KBM-7 (cell line): ENCODE measurements around the gene TBC1D2.

ENCODE experiments used
- DNase-seq: peaks from one replicate; pipeline ENCODE4 v3.0.0-alpha.2; 2015
- in situ Hi-C: fragments of 300-500 bp; cut with MboI; formaldehyde crosslinking; loops from 2 replicates; pipeline ENCODE4 v1.14.3; 2020; ENCODE audit warnings: low sequenced_read_pairs, low pct_unique_long_range_greater_than_20kb, mixed read lengths

The TBC1D2 gene

DNA sequence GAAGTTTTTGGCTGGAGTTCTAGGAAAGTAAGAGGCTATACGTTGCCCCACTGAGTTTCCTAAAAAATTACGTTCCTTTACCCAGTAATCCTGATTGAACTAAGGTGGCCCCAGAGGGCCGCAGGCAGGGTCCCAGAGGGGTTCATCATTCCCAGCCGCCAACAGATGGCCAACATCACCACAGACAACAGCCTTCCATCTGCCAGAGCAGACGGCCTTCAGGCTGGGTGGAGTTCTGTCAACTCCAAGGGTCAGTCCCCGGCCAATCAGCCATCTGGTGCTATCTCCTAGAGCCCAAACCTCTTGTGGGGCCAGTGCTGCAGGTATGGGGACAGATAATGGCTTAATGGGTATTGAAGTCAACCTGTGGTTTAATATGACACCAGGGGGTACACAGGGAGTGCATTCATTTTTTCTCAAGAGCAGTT lies 30.4 kb downstream of the TBC1D2 start:
- no peak for DNase-seq
- in situ Hi-C loops = no loop called here

DNA sequence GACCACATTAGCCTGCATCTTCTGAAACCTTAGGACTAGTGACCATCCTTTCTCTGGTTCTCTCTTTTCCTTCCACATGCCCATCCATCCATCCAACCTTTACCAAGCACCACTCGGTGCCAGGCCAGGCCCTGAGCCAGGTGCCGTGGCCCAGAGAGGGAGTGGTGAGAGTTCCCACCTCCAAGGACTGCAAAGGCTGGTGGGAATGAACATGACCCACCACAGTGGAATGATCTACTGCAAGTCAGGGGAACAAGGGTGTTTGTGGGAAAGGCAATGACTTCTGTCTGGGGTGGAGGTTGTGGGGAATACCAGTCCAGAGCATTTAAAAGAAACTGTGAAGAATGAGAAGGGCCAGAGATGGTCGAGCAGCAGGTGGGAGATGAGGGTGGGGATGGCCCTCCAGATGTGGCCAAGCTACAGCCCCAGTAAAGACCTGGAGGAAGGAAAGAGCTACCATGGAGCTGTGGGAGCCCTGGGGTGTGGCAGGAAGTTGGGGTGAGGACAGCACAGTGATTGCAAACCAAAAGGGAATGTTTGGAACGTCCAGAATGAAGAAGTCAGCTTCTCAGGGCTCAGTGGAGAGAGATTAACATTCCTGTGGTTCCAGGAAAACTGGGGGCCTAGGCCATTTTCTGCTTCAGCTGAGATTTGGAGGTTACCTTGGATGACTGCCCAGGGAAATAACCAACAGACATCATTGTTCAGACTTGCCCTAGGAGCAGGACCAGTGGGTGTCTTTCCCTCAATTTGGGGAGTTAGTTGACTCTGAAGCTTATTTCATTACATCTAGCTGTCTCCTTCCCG lies 32.4 kb downstream of the TBC1D2 start:
- no peak for DNase-seq
- in situ Hi-C loops = no loop called here

DNA sequence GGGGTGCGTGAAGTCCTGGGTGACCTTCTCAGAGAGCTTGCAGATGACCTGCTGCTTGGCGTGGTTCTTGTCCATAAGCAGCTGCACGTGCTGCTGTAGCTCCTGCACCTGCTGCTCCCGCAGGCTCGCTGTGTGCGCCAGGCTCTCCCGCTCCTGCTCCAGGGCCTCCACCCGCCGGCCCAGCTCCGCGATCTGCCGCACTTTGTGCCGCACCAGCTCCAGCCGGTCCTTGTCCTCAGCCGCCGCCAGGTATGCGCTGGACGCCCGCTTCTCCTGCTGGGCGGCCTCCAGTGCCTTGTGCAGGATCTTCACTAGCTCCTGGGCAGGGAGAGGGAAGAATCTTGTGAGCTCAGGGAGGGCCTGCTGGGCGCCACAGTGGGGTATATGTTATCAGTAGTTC lies 34.5 kb downstream of the TBC1D2 start:
- DNase-seq = no peak
- in situ Hi-C loops = no loop called here

DNA sequence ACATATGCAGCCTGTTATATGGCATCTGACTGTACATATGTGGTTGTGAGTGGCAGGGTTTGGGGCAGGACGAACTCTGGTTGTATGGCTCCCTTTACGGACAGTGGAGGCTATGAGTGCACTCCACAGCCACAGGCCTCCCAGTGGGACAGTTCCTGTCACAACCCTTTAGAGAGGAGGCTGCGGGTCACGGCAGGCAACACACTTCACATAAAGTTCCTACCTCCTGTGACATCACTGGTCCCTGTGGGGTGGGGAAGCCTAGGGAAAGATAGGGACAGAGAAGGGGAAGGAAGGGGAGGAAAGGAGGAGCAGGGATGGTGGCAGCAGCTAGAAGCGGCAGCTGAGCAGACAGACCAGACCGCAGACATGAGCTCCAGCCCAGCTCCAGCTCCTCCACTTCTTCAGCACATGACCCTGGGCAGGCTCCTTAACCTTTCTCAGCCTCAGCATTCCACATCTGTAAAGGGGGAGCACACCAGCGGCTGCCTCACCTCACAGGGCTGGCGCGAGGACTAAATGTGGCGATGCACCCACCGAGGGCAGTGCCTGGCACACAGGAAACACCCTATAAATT lies 35.6 kb downstream of the TBC1D2 start:
- in situ Hi-C loops = no loop called here
- DNase-seq = no peak

DNA sequence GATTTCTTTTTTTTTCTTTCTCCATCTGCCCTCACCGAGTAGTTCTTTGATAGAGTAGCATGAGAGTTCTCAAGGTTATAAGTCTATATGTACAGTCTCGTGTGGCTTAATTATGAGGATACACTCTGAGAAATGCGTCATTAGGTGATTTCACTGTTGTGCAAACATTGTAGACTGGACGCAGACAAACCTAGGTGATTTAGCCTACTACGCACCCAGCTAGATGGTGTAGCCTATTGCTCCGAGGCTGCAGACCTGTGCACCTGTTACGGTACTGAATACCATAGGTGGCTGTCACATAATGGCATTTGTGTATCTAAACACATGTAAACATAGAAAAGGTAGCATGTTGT lies 36.1 kb downstream of the TBC1D2 start:
- in situ Hi-C loops = no loop called here
- DNase-seq = no peak

DNA sequence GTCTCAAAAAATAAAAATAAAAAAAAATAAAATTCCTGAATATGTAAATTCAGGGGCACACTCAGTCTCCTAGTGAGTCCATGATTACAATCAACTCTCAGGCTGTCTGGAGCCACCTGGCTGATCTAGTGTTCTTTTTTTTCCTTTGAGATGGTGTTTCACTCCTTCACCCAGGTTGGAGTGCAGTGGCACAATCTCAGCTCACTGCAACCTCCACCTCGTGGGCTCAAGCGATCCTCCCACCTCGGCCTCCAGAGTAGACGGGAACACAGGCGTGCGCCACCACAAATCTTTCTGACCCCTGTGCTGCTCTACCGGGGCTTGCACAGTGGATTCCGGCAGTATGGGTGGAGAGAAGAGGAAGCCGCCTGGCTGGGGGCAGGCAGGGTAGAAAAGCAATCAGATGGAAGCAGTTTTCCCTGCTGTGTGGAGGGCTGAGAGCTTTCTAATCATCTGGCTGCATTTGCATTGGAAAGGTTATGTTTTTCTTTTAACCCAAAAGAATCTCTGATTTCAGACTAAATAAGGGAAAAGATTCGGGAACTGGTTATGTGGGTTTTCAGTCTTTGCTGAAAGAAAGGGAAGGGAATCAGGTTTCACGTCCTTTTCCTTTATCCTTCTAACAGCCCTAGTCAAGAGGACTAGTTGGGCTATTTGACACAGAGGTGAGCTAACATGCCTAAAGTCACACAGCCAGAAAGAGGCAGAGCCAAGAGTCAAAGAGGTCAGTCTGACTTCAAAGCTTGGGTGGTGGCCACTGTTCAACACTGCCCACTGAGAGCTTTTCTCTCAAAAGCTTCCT lies 36.7 kb downstream of the TBC1D2 start:
- DNase-seq = no peak
- in situ Hi-C loops = no loop called here

DNA sequence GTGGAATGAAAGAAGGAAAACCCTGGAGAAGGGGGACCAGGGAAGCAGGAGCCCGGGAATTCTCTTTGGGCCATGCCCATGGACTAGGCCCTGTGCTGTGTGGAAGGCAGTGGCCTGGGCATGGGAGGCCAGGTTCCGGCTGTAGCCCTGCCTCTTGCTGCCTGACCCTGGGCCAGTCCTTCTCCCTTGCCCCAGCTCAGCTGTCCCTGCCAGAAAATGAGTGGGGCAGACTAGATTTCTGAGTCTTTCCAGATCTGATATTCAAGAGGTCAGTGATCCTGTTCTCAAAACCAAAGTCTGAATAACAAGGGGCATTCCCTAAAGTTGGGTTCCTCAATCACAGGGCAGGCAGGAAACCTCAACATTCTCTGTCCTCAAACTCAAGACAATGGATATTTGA lies 38.2 kb downstream of the TBC1D2 start:
- no peak for DNase-seq
- in situ Hi-C loops = no loop called here

DNA sequence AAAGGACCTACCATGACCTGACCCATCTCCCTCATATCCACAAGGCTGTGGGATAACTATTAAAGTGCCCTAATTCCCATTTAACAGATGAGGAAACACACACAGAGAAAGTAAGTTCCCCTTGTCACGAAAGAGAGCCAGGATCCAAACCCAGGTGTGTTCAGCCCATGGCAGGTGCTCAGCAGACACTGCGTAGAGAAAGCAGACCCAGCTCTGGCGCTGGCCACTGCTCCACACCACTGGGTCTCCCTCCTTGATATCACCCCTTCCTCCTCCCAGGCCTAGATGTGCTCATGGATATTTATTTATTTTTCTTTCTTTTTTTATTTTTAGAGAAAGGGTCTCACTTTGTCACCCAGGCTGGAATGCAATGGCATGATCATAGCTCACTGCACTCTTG lies 39.1 kb downstream of the TBC1D2 start:
- DNase-seq = no peak
- in situ Hi-C loops = no loop called here

DNA sequence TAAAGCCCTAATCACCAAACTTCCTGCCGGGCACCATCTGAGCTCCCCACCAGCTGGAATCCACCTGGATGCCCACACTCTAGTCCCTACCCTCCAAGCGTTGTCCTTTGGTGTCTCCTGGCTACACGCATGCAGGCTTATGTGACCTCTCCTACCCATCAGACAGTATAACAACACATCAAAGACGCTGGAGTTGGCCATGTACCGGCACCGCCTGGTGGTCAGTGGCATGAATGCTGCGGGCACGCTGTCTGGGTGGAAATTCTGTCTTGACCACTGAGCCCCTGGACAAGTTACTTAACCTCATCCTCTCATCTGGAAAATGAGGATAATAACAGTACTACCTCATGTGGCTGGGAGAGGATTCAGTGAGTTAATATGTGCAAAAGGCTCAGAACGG lies 39.6 kb downstream of the TBC1D2 start:
- no peak for DNase-seq
- in situ Hi-C loops = no loop called here

DNA sequence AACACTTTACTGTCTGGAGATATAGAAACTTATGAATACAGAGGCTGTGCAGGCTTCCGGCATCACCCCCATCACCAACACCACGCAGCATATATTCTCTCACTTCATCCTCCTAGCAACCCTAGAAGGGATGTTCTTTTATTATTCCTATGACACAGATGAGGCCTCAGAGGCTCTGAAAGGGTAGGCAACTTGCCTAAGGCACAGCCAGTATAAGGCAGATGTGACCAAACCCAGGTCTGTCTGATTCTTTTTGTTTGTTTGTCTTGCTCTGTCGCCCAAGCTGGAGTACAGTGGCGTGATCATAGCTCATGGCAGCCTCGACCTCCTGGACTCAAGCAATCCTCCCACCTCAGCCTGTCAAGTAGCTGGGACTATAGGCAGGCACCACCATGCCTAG lies 40.2 kb downstream of the TBC1D2 start:
- DNase-seq = no peak
- in situ Hi-C loops = no loop called here

DNA sequence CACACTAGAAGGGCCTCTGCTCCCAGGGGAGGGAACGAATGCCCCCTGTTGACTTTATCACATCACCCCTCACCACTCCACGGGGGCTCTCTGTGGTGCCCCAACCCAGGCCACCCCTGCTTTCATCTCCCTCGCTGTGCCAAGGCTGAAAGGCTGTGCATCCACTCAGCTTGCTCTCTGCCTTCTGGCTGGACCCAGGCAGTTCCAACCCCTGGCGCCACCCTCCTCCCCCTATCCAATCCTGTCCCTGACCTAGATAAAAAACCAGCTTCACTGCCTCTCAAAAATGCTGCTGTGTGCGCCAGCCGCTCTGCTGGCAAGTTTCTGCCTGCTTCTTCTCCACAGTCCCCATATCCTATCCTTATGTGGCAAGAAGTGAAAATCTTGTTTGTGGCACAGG lies 40.6 kb downstream of the TBC1D2 start:
- no peak for DNase-seq
- in situ Hi-C loops = no loop called here

DNA sequence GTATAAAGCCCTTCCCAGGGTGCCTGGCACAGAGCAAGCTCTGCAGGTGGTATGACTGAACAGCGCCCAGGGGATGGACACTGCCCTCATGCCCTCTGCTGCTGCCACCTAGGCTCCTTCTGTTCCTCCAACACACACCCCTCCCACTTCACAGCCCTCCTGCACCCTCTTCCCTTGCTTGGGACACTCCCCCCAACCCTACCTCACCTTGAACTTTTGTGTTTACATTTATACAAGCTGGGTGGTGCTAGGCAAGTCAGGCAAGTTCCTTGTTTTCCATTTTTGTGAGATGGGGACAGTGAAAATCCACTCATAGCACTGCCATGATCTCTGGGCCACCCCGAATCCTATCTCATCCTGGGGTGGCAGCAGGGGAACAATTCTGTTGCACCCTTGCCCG lies 44.2 kb downstream of the TBC1D2 start:
- in situ Hi-C loops = no loop called here
- DNase-seq = no peak

DNA sequence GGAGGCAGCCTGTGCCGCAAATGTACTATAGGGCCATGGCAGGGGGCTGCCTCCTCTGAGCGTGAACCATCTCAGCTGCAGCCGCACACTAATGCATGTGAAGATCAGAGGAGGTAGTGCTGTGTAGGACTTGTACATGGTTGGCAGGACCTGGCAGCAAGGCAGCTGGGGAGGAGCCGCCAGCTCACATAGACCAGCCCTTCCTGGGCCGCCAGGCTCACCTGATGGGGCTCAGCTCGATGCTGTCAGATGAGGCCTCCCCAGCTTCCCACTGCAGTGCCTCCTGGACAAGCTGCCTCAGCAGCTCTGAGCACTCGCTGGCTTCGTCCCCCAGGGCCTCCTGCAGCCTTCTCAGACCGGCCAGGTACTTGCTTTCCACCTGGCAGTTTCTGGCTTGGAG lies 45.0 kb downstream of the TBC1D2 start:
- no peak for DNase-seq
- in situ Hi-C loops = no loop called here

DNA sequence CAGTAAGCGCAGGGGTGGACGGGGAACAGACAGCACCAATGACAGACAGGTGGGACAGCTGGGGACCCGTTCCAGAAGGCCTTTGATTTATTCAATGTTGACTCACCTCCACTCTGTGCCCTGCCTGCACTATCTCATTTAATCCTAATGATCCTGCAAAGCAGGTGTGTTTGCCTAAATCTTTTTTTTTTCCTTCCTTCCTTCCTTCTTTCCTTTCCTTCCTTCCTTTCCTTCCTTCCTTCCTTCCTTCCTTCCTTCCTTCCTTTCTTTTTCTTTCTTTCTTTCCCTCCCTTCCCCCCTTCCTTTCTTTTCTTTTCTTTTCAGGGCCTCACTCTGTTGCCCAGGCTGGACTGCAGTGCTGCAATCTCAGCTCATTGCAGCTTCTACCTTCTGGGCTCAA lies 45.9 kb downstream of the TBC1D2 start:
- in situ Hi-C loops = no loop called here
- DNase-seq = no peak

DNA sequence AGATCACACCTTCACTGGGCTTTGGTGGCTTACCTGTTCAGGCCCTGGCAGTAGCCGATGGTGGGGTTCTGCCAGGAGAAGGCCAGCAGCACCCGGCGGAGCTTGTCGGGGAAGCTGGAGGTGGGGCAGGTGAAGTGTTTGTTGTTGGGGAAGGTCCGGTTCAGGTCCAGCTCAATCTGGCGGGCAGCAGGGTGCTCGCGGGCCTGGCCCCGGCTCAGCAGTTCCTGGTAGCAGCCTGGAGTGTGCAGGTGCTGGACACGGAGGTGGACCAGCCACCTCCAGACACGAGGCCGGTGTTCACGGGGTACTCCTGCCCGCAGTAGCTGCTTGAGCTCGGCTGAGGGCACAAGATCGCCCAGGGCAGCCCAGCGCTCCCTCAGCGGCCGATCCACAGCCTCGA lies 46.8 kb downstream of the TBC1D2 start:
- in situ Hi-C loops = no loop called here

DNA sequence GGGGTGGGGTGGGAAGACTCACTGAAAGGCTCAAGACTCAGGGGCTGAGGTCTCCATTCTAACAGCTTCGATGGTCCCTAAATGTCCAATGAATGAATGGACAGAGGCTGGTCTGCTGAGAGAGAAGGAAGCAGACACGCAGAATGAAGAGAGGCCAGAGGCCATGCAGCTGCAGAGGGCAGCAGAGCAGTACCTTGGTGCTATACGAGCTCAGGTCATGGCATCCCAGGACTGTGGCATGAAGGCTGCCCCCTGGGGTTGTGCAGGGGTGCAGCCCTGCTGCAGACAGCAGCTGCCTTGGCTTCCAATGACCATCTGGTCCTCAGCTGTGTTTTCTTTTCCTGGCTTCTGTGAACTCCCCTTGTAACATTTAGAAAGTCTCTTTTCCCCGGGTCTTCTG lies 47.8 kb downstream of the TBC1D2 start:
- no peak for DNase-seq
- in situ Hi-C loops = no loop called here

More for the DNA sequence above, 46.8 kb downstream of the TBC1D2 start:
- no peak for DNase-seq

DNA sequence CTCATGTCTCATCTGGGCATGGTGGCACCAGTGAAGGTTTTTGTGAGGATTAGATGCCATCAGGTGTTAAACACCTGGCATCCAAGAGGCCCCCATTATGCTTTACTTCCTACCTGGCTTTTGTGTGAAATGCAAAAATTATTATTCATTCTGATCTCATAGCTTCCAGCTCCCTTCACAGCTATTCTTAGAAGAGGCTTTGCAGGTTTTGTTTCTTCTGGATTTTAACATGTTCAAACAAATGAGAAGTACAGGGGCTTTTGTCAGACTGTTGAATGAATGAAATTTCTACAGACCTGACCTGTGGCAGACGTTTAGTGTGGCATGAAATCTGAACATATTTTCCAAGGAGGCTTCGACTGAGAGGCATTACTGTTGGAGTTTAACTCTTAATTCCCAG lies 48.7 kb downstream of the TBC1D2 start:
- in situ Hi-C loops = no loop called here

DNA sequence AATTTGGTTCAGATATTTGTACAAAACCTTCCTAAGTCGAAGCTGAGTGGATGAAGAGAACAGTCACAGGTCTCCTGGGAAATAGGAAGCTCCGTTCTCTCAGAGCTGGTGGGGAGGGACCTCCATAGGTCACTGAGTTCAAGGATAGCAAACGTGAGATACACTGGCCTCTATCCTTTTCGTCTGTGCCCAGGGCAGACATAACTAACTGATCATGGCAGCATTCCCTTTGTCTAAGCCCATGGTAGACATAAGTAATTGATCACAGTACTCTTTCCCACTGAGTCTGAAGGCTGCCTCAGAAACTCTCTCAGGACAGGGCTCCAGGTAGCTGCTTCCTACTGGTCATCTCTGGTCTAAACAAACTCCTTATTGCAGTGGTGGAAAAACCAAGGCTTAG lies 50.8 kb downstream of the TBC1D2 start:
- DNase-seq = no peak
- in situ Hi-C loops = no loop called here

More for the DNA sequence above, 48.7 kb downstream of the TBC1D2 start:
- no peak for DNase-seq

DNA sequence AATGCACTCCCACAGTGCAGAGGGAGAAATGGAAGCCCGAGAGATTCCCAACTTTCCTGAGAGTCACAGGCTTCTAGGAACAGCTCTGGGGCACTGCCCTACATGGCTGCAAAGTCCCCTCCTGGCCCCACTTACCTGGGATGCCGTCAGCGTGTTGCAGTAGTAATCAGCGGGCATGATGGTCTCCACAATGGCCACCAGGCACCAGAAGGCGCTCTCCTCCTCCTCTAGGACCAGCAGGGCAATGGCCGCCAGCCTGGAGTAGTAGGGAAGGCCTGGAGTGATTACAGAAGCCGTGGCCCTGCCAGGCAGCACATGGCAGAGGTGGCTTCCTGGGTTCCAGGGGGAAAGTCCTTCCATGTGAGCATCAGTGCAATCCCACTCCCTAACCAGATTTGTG lies 52.3 kb downstream of the TBC1D2 start:
- in situ Hi-C loops = no loop called here
- no peak for DNase-seq

DNA sequence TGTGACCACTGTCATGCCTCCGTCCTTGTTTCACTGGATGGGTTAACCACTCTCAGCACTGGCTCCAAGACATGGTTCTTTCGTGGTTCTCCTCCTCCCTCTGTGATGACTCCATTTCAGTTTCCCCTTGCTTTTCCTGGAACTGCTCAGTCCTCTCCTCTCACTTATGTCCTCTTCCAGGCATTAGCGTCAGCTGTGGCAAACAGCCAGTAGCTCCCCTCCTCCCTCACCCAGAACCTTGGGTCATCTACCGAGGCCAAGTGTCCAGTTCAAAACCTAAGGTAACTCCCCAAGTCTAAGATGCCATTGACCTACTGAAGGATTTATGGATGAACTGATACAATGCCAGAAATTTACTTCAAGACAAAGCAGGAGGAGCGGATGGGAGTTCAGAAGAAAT lies 53.2 kb downstream of the TBC1D2 start:
- DNase-seq = no peak
- in situ Hi-C loops = no loop called here
